ENCODE results near the gene POLA1. TPM values are rescaled to one million over a fixed set of nuclear protein-coding genes. Genes with fewer than 3 reads are reported as not detected.
A peak's percentile ranks its signal among the peaks of the same experiment; 100 is the strongest.

The POLA1 gene
- total RNA-seq, 1 donor from 2014 or later, result 7.4 TPM

DNA sequence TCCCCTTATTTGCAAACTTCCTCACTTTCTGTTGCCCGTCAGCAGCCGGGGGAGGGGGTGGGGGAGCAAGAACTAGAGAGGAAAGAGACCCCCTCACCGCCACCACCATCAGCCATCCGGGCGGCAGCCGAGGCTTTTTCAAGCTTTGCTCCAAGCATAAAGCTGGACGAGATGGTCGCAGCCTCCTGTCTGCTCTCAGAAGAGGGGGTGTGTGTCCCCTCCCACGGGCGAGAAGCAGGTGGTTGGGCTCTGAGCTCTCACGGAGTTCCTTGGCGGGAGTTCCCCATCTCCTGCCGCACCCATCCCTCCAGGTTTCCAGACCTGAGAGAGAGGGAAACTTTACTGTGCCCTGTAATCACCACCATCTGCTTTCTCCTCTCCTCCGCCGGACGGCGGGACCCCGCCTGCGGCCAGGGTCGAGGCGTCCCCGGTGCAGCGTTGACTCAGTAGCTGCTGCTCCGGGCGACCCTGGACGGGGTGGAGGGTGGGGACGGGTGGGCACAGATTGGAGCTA lies 326.7 kb downstream of the POLA1 start:
- H3K36me3 ChIP-seq (ENCODE audit: control insufficient read depth, insufficient read depth, low read length), result no peaks in the 10 kb centered on the region
- peaks cover 36% of the 10 kb centered on the region for H3K27me3 ChIP-seq (ENCODE audit: control insufficient read depth, insufficient read depth, low read length)
- no peak for DNase-seq (ENCODE audit: low read depth)
- FAIRE-seq, result no peak
- H3K4me3 ChIP-seq (ENCODE audit: low read depth, low read length), result no peak overlapping the region
- TF ChIP-seq, protein P1, sequence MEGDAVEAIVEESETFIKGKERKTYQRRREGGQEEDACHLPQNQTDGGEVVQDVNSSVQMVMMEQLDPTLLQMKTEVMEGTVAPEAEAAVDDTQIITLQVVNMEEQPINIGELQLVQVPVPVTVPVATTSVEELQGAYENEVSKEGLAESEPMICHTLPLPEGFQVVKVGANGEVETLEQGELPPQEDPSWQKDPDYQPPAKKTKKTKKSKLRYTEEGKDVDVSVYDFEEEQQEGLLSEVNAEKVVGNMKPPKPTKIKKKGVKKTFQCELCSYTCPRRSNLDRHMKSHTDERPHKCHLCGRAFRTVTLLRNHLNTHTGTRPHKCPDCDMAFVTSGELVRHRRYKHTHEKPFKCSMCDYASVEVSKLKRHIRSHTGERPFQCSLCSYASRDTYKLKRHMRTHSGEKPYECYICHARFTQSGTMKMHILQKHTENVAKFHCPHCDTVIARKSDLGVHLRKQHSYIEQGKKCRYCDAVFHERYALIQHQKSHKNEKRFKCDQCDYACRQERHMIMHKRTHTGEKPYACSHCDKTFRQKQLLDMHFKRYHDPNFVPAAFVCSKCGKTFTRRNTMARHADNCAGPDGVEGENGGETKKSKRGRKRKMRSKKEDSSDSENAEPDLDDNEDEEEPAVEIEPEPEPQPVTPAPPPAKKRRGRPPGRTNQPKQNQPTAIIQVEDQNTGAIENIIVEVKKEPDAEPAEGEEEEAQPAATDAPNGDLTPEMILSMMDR (IDR thresholded peaks at IDR 0.05; ENCODE audit: insufficient read depth, low read length, severe bottlenecking), result no peak

DNA sequence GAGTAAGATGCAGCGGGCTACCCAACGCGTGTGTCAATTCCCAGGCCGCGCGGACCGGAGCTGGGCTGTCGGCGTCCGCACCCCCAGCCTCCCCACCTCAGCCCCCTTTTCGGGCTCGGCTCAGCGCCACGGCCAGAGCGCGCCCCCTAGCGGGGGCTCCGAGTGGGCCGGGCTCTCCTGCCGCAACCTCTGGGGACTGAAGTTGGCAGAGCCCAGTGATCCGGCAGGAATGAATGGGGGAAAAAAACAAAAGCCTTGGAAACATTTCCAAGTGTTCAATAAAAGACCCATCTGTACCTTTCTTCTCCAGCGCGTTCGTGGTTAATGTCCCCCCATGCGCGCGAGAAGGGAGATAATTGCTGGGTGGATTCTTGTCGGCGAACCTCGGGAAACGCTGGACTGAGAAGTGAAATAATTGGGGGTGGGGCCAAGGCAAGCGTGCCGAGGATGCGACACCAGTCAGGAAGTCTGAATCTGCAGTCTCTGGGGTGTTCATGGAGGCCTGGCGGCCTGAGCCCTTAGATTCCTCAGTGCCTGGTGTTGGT lies 327.3 kb downstream of the POLA1 start:
- H3K27me3 ChIP-seq (ENCODE audit: control insufficient read depth, insufficient read depth, low read length), result peaks cover 36% of the 10 kb centered on the region
- no peak for DNase-seq (ENCODE audit: low read depth)

DNA sequence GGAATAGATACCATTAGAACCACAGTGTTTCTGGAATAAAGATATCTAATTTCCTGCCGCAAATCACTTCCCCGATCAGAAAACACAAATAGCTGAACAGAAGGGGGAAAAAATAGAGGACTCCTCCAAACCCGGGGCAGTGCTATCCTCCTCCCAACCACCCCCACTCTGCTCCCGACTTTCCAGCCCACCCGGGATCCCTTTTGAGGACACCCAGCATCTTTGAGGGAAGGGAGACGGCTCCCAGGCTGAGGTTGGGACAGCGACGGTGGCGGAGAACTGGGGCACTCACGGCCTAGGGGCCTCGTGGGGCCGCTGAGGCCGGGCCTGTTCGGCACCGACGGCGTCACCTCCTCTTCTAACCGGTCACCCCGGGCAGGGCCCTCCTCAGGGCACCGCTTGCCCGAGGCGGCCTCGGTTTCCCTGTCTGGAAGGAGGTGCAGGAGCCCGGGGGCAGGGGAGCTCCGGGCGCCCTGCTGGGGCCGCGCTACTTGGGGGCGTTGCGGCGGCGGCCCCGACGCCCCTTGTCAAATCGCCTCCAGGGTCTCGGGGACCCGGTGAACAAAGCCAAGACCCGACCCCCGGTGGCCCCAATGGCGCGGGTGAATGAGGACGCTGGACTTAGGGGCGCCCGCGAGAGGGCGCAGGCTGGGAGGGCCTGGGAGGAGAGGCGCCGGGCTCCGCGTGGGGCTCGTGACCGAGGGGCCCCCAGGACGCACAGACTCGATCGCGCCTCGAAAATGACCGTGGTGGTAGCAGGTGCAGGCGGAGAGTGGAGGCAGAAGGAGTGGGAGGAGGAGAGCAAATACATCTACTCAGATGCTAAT lies 329.0 kb downstream of the POLA1 start:
- no peak for FAIRE-seq
- no peak for DNase-seq (ENCODE audit: low read depth)
- Histone ChIP-seq H3K27me3 (ENCODE audit: control insufficient read depth, insufficient read depth, low read length) (peaks cover 26% of the 10 kb centered on the region), H3K4me3 (ENCODE audit: low read depth, low read length) (no peak overlapping the region), H3K36me3 (ENCODE audit: control insufficient read depth, insufficient read depth, low read length) (no peaks in the 10 kb centered on the region)
- TF ChIP-seq, protein P1 (IDR thresholded peaks at IDR 0.05; ENCODE audit: insufficient read depth, low read length, severe bottlenecking), result peak; percentile 20

More for the DNA sequence above, 327.3 kb downstream of the POLA1 start:
- H3K36me3 ChIP-seq (ENCODE audit: control insufficient read depth, insufficient read depth, low read length), result no peaks in the 10 kb centered on the region
- TF ChIP-seq, protein P1 (IDR thresholded peaks at IDR 0.05; ENCODE audit: insufficient read depth, low read length, severe bottlenecking), result peak; percentile 63
- no peak for FAIRE-seq
- no peak overlapping the region for H3K4me3 ChIP-seq (ENCODE audit: low read depth, low read length)

DNA sequence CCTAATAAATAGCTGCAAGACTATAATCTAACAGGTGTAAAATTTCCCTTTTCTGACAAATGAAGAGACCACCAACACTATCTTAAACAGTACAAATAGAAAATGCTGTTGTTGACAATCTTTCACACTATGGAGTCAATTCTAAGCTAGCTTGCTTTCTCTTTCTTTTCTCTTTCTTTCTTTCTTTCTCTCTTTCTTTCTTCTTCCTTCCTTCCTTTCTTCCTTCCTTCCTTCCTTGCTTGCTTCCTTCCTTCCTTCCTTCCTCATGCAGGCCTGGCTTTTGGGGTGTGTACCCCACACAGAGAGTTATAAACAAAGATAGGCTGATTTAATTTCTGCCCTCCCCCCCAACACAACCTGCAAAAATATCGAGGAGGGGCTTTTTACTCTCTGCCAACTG lies 330.2 kb downstream of the POLA1 start:
- Histone ChIP-seq H3K4me3 (ENCODE audit: low read depth, low read length) (no peak overlapping the region), H3K27me3 (ENCODE audit: control insufficient read depth, insufficient read depth, low read length) (peaks cover 23% of the 10 kb centered on the region), H3K36me3 (ENCODE audit: control insufficient read depth, insufficient read depth, low read length) (no peaks in the 10 kb centered on the region)
- TF ChIP-seq, protein P1 (IDR thresholded peaks at IDR 0.05; ENCODE audit: insufficient read depth, low read length, severe bottlenecking), result no peak
- FAIRE-seq (no peak), DNase-seq (ENCODE audit: low read depth) (no peak)

DNA sequence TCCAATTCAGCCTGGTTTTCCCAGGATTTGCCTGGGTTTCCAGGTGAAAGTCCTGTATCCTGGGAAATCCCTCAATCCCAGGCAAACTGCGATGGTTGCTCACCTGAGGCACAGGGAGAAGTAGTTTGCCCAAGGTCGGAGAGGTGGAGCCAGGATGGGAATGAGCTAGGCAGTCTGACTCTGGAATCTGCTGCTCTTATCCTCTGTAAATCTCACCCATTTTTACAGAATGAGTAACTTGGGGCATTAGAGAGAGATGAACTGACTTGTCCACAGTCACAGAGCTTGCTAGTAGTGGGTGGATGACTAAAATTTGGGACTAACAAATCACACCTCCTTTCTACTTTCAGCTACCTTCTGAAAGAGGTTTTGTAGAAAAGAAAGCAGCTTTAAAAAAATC lies 331.9 kb downstream of the POLA1 start:
- DNase-seq (ENCODE audit: low read depth) (peak; percentile 61), FAIRE-seq (no peak)

More for the DNA sequence above, 331.9 kb downstream of the POLA1 start:
- TF ChIP-seq, protein P1 (IDR thresholded peaks at IDR 0.05; ENCODE audit: insufficient read depth, low read length, severe bottlenecking), result no peak
- Histone ChIP-seq H3K4me3 (ENCODE audit: low read depth, low read length) (no peak overlapping the region), H3K27me3 (ENCODE audit: control insufficient read depth, insufficient read depth, low read length) (peaks cover 13% of the 10 kb centered on the region), H3K36me3 (ENCODE audit: control insufficient read depth, insufficient read depth, low read length) (no peaks in the 10 kb centered on the region)
